ENCODE data around the gene PMFBP1.
A peak's percentile ranks its signal among the peaks of the same experiment; 100 is the strongest.

PMFBP1 gene

GRCh38 chr16:72129976-72130656 is 41.8 kb downstream of the PMFBP1 start:
- DNase-seq, result no peak

GRCh38 chr16:72128701-72129100 is 43.3 kb downstream of the PMFBP1 start:
- no peak for DNase-seq

- DNase-seq, result peak; percentile 13
Measured at GRCh38 chr16:72126429-72126765, 45.6 kb downstream of the PMFBP1 start.

DNA sequence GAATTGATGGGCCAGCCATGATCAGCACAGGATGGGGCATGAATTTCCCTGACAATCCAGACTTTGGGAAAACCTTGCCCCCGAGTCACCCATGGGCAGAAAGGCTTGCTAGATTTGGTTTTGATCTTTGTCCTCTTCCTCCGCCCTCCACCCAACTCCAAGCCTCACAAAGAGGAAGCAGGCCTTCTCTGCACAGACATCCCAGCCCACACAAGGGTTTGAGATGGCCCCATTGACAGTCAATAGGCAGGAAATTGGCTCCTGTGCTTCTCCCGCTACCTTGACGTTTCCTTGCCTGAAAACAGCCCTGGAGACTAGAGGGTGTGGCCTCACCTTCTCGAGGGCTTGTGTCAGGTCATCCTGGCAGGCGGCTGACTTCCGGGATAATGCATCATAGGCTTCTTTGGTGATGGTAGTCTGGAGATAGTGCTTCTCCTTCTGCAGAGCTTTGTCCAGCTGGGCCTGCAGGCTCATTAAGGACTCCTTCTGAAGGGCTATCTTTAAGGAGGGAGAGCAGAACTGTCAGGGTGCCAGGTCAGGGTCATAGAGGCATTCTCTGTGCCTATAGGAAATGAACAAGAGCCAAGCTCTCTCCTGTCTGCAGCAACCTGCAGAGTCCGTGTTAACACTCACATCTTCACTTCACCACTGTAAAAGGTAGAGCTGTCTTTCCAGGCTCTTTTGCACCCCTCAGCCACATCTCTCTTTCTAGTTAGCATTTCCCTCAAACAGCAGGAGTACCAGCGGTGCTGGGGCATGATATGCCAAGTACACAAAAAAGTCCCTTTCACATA is 46.1 kb downstream of the PMFBP1 start:
- DNase-seq, result no peak

DNA sequence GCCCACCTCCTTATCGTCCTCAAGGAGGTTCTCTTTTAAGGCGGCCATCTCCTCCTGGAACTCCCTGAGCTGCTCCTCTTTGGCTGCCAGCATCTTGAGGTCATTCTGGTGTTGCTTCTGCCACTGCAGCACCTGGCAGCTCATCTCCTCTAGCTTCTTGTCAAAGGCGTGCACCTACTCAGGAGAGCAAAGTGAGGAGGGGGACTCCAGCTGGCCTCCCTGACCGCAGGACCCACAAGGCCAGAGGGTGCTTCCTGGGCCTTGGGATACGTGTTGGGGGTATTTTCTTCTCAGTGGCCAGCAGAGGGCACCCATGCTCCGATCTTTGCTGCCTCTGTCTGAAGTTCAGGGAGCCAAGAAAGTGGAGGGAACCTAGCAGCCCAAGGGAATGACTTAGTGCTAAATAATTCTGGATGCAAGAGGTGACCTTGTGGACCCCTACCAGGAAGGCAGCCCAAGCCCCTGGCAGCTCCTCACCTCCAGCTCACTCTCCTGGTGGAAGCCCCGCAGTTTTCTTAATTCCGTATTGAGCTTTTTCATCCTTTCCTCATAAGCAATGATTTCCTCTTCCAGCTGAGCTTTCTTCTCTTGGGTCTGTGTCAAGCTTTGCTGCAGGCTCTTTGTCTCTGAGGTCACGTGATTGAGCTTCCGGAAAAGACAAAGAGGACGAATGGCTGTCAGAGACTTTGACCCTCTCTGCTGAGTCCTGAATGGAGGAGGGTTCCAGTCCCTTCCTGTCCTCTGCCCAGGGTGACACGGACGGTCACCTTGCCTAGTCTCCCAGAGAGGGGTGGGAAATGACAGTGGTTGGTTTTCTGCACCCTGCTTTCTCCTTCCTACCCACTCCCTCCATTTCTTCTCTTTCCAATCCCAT is 47.0 kb downstream of the PMFBP1 start:
- DNase-seq, result peak; percentile 63

DNA sequence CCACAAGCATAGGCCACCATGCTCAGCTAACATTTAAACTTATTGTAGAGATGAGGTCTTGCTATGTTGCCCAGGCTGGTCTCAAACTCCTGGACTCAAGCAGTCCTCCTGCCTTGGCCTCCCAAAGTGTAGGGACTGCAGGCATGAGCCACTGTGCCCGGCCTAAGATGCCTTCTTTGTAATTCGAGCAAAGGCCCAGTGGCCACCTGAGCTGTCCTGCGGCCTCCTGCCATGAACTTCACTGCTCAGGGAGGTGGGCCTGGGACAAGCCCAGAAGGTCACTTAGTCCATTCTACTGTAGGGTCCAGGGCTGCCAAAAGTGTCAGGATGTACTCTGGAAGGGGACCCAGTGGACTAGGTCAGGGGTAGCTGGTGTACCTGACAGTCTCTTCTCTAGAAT is 47.8 kb downstream of the PMFBP1 start:
- no peak for DNase-seq

DNA sequence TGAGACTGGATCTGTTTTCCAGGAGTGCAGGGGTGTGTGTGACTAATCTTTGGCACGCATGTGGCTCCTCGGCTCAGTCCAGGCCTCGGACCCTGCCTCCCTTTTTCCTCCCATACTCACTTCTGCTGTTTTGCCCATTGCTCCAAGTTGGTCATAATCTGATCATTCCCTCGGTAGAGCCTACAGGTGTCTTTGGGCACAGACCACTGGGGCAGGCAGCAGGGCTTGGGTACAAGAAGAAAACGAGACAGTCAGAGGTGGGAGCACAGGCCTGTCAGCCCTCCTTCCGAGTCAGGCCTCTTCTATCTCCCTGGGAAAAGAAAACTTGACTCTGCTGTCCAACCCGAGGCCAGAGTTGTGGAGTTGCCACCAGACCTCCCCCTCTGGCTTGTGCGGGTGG is 48.5 kb downstream of the PMFBP1 start:
- DNase-seq, result no peak

DNA sequence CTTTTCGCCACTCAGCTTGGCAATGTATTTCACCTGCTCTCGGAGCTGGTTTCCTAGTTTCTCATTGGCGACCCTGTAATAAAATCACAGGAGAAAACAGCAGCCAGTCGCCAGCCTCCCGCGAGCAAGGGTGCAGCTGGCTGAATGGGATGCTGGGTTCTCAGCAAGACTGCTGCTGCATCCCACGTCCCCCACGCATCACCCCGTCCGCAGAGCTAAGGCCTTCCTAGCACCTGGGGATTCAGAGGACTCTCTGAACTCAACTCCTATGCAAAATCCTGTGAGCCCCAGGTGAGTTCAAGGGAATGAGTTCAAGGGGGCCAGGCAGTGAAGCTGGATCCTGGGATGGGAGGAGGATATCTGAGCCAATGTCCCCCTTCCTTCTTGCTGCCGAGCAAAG is 49.0 kb downstream of the PMFBP1 start:
- DNase-seq, result no peak

DNA sequence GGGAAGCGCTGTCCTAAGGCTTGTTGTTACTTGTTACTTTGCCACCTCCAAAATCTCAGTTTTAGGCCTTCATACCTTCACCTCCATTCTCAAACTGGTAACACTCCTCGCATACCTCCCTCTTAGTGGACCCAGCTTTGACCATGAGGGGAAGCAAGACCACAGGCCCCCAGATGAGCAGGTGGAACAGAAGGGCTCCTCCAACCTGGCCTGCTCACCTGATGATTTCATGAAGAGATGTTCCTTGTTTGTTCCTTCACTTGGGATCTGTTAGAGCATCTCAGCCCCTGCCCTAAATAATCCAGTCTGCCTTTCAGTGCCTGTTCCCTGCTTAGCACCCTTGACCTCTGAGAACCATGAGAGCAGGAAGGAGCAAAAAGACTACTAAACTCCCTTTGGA is 49.6 kb downstream of the PMFBP1 start:
- no peak for DNase-seq

DNA sequence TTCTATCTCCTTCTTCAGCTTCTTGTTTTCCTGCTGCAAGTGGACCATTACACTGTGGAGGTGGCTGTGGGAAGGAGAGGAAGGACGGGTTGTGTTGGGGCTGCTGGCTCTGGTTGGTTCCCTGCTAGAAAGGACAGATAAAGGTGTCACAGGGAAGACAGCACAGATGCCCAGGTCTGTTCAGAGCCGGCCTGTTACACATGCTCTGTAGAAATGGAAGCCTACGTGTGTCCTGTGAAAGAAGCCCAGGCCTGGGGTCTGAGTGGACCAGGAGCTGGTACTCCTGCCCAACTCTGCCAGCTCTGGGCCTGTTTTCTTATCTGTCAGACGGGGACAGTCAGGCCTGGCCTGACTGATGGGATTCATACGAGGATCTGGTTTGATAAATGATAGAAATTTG is 51.9 kb downstream of the PMFBP1 start:
- DNase-seq, result no peak

GRCh38 chr16:72113616-72113945 is 58.4 kb downstream of the PMFBP1 start:
- no peak for DNase-seq

DNA sequence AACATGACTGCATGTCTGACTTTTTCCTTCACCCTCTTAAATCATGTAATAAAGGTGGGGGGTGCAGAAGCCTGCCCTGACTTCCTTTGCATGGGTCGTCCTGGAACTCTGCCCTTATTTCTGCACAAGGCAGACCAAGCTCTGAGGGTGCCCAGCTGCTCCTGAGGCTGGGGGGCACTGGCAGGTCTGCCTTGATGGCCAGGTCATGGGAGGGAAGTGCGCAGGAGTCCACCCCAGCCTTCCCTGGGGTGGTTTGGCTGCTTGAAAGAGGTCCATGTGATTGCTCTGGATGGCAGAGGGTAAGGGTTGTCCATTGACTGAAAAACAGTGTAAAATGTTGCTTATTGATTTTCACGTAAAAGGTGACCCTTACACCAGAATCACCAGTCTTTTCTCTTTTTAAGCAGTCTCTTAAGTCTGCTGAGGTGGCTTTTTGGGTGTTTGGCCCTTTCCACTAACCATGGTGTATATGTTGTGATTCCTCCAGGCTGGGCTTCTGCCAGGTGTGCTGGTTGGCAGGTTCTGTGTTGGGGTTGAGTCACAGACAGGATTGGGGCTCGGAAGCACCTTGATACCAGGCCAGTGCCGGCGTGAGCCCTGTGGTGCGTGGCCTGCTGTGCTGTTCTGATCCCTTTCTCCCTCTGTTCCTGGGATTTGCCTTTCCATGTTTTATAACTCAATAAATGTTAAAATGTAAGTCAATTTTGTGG is 58.9 kb downstream of the PMFBP1 start:
- no peak for DNase-seq

- DNase-seq, result no peak
Measured at GRCh38 chr16:72112452-72112792, 59.5 kb downstream of the PMFBP1 start.

- DNase-seq, result no peak
Measured at GRCh38 chr16:72111657-72112451, 60.1 kb downstream of the PMFBP1 start.

- DNase-seq, result no peak
Measured at GRCh38 chr16:72110662-72111615, 61.0 kb downstream of the PMFBP1 start.

GRCh38 chr16:72109966-72110530 is 61.9 kb downstream of the PMFBP1 start:
- DNase-seq, result no peak

GRCh38 chr16:72109300-72109699 is 62.7 kb downstream of the PMFBP1 start:
- DNase-seq, result no peak

- DNase-seq, result no peak
Measured at GRCh38 chr16:72108353-72109102, 63.4 kb downstream of the PMFBP1 start.

GRCh38 chr16:72107371-72107770 is 64.6 kb downstream of the PMFBP1 start:
- DNase-seq, result no peak

GRCh38 chr16:72105978-72106377 is 66.0 kb downstream of the PMFBP1 start:
- no peak for DNase-seq

All from hematopoietic multipotent progenitor cell treated with erythropoietin and hydrocortisone succinate and interleukin-3 and kit ligand, for 8 days (in vitro differentiated cells).